ENCODE data around the gene RNASE1.

DNA sequence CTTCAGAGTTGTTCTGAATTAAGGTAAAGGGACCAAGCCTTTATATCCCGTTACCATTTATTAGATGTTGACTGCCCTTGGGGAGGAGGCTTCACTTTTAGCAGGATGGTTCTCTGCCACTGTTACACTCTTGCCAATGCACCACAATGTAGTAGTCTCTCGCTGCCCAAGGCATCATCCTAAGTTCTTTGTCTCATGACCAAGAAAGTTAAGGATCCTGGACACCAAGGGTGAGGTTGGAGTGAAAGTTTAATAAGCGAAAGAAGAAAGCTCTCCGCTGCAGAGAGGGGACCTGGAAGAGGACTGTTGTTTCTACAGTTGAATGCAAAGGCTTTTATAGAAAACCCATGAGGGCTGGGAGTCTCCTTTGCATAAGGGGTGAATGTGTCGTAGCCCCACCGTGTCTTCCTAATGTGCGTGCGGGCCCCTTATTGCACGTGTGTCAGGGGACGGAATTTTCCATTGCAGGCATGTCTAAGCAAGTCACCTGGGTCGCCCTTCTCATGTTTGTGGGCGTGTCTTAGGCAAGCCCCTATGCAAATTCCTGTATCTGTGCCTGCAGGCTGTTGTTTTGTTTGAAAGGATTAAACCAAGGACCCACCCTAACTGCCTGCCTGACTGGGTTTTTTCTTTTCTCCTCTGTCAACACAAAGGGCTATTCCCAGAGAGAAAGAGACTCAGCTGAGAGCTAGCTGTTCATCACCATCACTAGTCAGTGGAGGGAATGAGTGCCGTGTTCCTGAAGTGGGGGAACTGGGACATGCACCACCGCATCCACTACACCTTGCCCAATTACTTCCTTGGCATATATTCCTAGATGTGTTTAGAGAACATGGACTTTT lies 17.6 kb upstream of the RNASE1 start:
- TF ChIP-seq, protein P1, sequence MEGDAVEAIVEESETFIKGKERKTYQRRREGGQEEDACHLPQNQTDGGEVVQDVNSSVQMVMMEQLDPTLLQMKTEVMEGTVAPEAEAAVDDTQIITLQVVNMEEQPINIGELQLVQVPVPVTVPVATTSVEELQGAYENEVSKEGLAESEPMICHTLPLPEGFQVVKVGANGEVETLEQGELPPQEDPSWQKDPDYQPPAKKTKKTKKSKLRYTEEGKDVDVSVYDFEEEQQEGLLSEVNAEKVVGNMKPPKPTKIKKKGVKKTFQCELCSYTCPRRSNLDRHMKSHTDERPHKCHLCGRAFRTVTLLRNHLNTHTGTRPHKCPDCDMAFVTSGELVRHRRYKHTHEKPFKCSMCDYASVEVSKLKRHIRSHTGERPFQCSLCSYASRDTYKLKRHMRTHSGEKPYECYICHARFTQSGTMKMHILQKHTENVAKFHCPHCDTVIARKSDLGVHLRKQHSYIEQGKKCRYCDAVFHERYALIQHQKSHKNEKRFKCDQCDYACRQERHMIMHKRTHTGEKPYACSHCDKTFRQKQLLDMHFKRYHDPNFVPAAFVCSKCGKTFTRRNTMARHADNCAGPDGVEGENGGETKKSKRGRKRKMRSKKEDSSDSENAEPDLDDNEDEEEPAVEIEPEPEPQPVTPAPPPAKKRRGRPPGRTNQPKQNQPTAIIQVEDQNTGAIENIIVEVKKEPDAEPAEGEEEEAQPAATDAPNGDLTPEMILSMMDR (conservative IDR thresholded peaks at IDR 0.05; ENCODE audit: low read depth, low read length) = no peak
- TF ChIP-seq EZH2phosphoT487 (IDR thresholded peaks at IDR 0.05; ENCODE audit: borderline replicate concordance, low read length) (no peak), EZH2 (IDR thresholded peaks at IDR 0.05; ENCODE audit: low read length, unreplicated experiment) (no peak)
